K562 (cell line): ENCODE data around the gene YPEL3.

Experiments
- EZH2 ChIP-seq: IDR thresholded peaks from 2 replicates; pipeline ENCODE4 v1.6.1; 2012; ENCODE audit warnings: low read depth, mild to moderate bottlenecking, inconsistent platforms, low read length, borderline replicate concordance
- HIVEP1 ChIP-seq: fragments of 250-450 bp; sonication (Bioruptor Pico); IDR thresholded peaks from 2 replicates; pipeline ENCODE4 v1.4.0; 2020; ENCODE audit warnings: mild to moderate bottlenecking
- JUND ChIP-seq, 2 experiments: IDR thresholded peaks; 2 replicates in 1 of 2; 3 replicates in 1 of 2; pipeline ENCODE4 v1.6.1; 2011; ENCODE audit warnings: borderline replicate concordance in 2 of 2, low read depth in 2 of 2, low read length in 2 of 2, improper control_type of control experiment in 1 of 2, missing biosample characterization in 1 of 2, missing genetic modification characterization in 1 of 2, missing genetic modification reagents in 1 of 2
- KLF13 ChIP-seq: fragments of 450-650 bp; IDR thresholded peaks from 2 replicates; pipeline ENCODE4 v1.6.1; 2016; ENCODE audit warnings: missing genetic modification characterization, low read depth, mild to moderate bottlenecking, missing compliant biosample characterization, moderate library complexity, borderline replicate concordance
- NRF1 ChIP-seq, 2 experiments: fragments of 450-650 bp; IDR thresholded peaks in 1 of 2; conservative IDR thresholded peaks in 1 of 2; 2 replicates each; pipeline ENCODE4 v1.6.1; 2014; ENCODE audit warnings: mild to moderate bottlenecking in 2 of 2
- RCOR1 ChIP-seq, 2 experiments: IDR thresholded peaks; 2 replicates each; pipeline ENCODE4 v1.6.1; 2012; ENCODE audit warnings: low read depth in 2 of 2, low read length in 2 of 2, borderline replicate concordance in 1 of 2, improper control_type of control experiment in 1 of 2
- TCF7 ChIP-seq: sonication (generic); IDR thresholded peaks from 2 replicates; pipeline ENCODE4 v1.6.1; 2016; ENCODE audit warnings: antibody characterized with exemption, borderline replicate concordance
- TF ChIP-seq, protein P1 (sequence below), 2 experiments: fragments of 450-650 bp in 1 of 2; sonication (generic) in 1 of 2; formaldehyde crosslinking in 1 of 2; IDR thresholded peaks in 1 of 2; conservative IDR thresholded peaks in 1 of 2; 2 replicates each; pipeline versions ENCODE4 v1.6.1 to v1.8.1; 2016 to 2023; ENCODE audit warnings: mild to moderate bottlenecking in 2 of 2, moderate library complexity in 2 of 2, inconsistent platforms in 1 of 2, missing genetic modification reagents in 1 of 2
- TF ChIP-seq, protein P2 (sequence below): fragments of 450-650 bp; IDR thresholded peaks from 2 replicates; pipeline ENCODE4 v1.6.1; 2016
- TF ChIP-seq, protein P3 (sequence below), 3 experiments: IDR thresholded peaks in 2 of 3; conservative IDR thresholded peaks in 1 of 3; 2 replicates each; pipeline ENCODE4 v1.5.1; 2011 to 2012; ENCODE audit warnings: low read length in 3 of 3, mild to moderate bottlenecking in 3 of 3, control low read depth in 2 of 3, improper control_type of control experiment in 1 of 3, inconsistent platforms in 1 of 3, low read depth in 1 of 3, mixed read lengths in 1 of 3, moderate library complexity in 1 of 3; ENCODE audit not compliant: insufficient read depth in 2 of 3
- TF ChIP-seq, protein P4 (sequence below): fragments of 250-450 bp; sonication (Bioruptor Pico); IDR thresholded peaks from 2 replicates; pipeline ENCODE4 v1.5.0; 2021
- TF ChIP-seq, protein P5 (sequence below): fragments of 200-600 bp; sonication (generic); IDR thresholded peaks from one replicate; pipeline ENCODE4 v1.6.1; 2012; ENCODE audit warnings: mild to moderate bottlenecking, low read depth, low read length, inconsistent platforms

DNA sequence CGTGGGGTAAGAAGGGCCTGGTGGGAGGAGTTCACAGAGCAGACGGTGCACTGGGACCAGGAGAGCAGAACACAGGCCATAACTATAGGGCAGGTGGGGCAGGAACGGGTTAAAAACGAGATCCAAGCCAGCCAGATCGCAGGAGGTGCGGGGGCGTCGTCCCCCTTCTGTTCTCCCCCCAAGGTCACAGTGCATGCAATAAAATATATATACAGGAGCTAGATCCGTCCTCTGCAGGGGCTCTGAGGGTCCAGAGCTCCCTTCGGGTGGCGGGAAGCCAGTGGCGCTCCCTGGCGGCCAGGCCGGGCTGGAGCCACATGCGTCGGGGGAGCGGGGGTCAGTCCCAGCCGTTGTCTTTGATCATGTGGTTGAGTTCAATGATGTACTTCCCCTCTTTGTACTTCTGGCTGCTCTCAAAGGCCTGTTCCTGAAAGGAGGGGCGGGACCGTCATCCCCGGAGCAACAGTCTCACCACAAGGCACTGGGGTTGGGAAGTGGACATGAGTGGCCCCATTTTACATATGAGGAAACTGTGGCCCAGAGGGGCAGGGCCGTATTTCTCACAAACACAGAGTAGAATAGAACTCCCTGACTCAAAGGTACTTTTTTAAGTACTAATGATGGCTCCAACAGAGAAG is 3.5 kb downstream of the YPEL3 start:
- TF ChIP-seq, protein P1, sequence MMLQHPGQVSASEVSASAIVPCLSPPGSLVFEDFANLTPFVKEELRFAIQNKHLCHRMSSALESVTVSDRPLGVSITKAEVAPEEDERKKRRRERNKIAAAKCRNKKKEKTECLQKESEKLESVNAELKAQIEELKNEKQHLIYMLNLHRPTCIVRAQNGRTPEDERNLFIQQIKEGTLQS (IDR thresholded peaks at IDR 0.05), result no peak
- TF ChIP-seq, protein P1 (CRISPR knock-in tag; conservative IDR thresholded peaks at IDR 0.05), result no peak
- TF ChIP-seq, protein P2, sequence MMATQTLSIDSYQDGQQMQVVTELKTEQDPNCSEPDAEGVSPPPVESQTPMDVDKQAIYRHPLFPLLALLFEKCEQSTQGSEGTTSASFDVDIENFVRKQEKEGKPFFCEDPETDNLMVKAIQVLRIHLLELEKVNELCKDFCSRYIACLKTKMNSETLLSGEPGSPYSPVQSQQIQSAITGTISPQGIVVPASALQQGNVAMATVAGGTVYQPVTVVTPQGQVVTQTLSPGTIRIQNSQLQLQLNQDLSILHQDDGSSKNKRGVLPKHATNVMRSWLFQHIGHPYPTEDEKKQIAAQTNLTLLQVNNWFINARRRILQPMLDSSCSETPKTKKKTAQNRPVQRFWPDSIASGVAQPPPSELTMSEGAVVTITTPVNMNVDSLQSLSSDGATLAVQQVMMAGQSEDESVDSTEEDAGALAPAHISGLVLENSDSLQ, result peak; percentile 28; the same call in 1 of the 2 replicates
- TF ChIP-seq, protein P3, sequence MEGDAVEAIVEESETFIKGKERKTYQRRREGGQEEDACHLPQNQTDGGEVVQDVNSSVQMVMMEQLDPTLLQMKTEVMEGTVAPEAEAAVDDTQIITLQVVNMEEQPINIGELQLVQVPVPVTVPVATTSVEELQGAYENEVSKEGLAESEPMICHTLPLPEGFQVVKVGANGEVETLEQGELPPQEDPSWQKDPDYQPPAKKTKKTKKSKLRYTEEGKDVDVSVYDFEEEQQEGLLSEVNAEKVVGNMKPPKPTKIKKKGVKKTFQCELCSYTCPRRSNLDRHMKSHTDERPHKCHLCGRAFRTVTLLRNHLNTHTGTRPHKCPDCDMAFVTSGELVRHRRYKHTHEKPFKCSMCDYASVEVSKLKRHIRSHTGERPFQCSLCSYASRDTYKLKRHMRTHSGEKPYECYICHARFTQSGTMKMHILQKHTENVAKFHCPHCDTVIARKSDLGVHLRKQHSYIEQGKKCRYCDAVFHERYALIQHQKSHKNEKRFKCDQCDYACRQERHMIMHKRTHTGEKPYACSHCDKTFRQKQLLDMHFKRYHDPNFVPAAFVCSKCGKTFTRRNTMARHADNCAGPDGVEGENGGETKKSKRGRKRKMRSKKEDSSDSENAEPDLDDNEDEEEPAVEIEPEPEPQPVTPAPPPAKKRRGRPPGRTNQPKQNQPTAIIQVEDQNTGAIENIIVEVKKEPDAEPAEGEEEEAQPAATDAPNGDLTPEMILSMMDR (IDR thresholded peaks at IDR 0.05 in 2 of 3, conservative IDR thresholded peaks at IDR 0.05 in 1 of 3; ENCODE audit: insufficient read depth in 2 of 3, low read depth in 1 of 3, low read length in 3 of 3), result peak; percentile 90 to 93 (median 93)
- TF ChIP-seq NRF1 (conservative IDR thresholded peaks at IDR 0.05 in 1 of 2, IDR thresholded peaks at IDR 0.05 in 1 of 2), result peak; percentile 60 to 66; a peak in 3 of 4 replicates
- TF ChIP-seq KLF13 (tag), result peak; percentile 82
- TF ChIP-seq TCF7, result no peak
- peak; percentile 58 to 82 for TF ChIP-seq RCOR1 (IDR thresholded peaks at IDR 0.05; ENCODE audit: borderline replicate concordance in 1 of 2, low read depth in 2 of 2, low read length in 2 of 2)
- TF ChIP-seq, protein P4, sequence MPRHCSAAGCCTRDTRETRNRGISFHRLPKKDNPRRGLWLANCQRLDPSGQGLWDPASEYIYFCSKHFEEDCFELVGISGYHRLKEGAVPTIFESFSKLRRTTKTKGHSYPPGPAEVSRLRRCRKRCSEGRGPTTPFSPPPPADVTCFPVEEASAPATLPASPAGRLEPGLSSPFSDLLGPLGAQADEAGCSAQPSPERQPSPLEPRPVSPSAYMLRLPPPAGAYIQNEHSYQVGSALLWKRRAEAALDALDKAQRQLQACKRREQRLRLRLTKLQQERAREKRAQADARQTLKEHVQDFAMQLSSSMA (CRISPR knock-in tag), result 0 out of 2 replicates have a peak, but pooled peaks have one; percentile 78
- TF ChIP-seq, protein P5, sequence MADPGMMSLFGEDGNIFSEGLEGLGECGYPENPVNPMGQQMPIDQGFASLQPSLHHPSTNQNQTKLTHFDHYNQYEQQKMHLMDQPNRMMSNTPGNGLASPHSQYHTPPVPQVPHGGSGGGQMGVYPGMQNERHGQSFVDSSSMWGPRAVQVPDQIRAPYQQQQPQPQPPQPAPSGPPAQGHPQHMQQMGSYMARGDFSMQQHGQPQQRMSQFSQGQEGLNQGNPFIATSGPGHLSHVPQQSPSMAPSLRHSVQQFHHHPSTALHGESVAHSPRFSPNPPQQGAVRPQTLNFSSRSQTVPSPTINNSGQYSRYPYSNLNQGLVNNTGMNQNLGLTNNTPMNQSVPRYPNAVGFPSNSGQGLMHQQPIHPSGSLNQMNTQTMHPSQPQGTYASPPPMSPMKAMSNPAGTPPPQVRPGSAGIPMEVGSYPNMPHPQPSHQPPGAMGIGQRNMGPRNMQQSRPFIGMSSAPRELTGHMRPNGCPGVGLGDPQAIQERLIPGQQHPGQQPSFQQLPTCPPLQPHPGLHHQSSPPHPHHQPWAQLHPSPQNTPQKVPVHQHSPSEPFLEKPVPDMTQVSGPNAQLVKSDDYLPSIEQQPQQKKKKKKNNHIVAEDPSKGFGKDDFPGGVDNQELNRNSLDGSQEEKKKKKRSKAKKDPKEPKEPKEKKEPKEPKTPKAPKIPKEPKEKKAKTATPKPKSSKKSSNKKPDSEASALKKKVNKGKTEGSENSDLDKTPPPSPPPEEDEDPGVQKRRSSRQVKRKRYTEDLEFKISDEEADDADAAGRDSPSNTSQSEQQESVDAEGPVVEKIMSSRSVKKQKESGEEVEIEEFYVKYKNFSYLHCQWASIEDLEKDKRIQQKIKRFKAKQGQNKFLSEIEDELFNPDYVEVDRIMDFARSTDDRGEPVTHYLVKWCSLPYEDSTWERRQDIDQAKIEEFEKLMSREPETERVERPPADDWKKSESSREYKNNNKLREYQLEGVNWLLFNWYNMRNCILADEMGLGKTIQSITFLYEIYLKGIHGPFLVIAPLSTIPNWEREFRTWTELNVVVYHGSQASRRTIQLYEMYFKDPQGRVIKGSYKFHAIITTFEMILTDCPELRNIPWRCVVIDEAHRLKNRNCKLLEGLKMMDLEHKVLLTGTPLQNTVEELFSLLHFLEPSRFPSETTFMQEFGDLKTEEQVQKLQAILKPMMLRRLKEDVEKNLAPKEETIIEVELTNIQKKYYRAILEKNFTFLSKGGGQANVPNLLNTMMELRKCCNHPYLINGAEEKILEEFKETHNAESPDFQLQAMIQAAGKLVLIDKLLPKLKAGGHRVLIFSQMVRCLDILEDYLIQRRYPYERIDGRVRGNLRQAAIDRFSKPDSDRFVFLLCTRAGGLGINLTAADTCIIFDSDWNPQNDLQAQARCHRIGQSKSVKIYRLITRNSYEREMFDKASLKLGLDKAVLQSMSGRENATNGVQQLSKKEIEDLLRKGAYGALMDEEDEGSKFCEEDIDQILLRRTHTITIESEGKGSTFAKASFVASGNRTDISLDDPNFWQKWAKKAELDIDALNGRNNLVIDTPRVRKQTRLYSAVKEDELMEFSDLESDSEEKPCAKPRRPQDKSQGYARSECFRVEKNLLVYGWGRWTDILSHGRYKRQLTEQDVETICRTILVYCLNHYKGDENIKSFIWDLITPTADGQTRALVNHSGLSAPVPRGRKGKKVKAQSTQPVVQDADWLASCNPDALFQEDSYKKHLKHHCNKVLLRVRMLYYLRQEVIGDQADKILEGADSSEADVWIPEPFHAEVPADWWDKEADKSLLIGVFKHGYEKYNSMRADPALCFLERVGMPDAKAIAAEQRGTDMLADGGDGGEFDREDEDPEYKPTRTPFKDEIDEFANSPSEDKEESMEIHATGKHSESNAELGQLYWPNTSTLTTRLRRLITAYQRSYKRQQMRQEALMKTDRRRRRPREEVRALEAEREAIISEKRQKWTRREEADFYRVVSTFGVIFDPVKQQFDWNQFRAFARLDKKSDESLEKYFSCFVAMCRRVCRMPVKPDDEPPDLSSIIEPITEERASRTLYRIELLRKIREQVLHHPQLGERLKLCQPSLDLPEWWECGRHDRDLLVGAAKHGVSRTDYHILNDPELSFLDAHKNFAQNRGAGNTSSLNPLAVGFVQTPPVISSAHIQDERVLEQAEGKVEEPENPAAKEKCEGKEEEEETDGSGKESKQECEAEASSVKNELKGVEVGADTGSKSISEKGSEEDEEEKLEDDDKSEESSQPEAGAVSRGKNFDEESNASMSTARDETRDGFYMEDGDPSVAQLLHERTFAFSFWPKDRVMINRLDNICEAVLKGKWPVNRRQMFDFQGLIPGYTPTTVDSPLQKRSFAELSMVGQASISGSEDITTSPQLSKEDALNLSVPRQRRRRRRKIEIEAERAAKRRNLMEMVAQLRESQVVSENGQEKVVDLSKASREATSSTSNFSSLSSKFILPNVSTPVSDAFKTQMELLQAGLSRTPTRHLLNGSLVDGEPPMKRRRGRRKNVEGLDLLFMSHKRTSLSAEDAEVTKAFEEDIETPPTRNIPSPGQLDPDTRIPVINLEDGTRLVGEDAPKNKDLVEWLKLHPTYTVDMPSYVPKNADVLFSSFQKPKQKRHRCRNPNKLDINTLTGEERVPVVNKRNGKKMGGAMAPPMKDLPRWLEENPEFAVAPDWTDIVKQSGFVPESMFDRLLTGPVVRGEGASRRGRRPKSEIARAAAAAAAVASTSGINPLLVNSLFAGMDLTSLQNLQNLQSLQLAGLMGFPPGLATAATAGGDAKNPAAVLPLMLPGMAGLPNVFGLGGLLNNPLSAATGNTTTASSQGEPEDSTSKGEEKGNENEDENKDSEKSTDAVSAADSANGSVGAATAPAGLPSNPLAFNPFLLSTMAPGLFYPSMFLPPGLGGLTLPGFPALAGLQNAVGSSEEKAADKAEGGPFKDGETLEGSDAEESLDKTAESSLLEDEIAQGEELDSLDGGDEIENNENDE, result no peak
- no peak for TF ChIP-seq EZH2
- TF ChIP-seq JUND (IDR thresholded peaks at IDR 0.05; ENCODE audit: borderline replicate concordance, low read depth, low read length), result peak; percentile 58
- TF ChIP-seq JUND (tag; IDR thresholded peaks at IDR 0.05; ENCODE audit: borderline replicate concordance, low read depth, low read length), result peak; percentile 89; the same call in 2 of the 3 replicates
- peak; percentile 95 for TF ChIP-seq HIVEP1 (CRISPR knock-in tag)
